ENCODE measurements around the gene COL25A1.

GRCh38 chr4:108804648-108805273, 497.7 kb downstream of the COL25A1 start:
- TF ChIP-seq POLR2AphosphoS5 (IDR thresholded peaks at IDR 0.05; ENCODE audit: low read depth, low read length) (no peak), TAF1 (IDR thresholded peaks at IDR 0.05; ENCODE audit: borderline replicate concordance, low read depth, low read length) (no peak), POLR2A (IDR thresholded peaks at IDR 0.05; ENCODE audit: low read depth, low read length) (no peak)

Measured in GM12892 (cell line).